Stimulated activated CD4-positive, alpha-beta T cell treated with anti-CD3 and anti-CD28 coated beads, Interleukin-2, amount 100 ng/mL, for 4 hours (primary cell): ENCODE measurements around the gene ABI2.
"Not testable (repeated sequence)": the region's sequence is repeated elsewhere in the genome, so short reads cannot be mapped to it uniquely, and the experiment has no call there.

Source experiments
- DNase-seq: peaks from one replicate; pipeline ENCODE4 v3.0.0-alpha.2; 2020; ENCODE audit warnings: low read depth

The ABI2 gene

DNA sequence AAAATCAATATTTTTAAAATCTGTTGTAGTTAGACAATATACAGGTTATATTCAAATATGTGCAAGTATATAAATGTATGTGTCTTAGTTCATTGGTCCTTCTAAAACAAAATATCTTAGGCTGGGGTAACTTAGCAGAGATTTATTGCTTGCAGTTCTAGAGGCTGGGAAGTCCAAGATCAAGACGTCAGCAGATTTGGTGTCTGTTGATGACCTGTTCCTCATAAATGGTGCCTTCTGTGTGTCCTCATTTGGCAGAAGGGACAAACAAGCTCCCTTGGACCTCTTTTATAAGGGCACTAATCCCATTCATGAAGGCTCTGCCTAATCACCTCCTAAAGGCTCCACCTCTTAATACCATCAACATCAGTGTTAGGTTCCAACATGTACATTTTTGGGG lies 31.3 kb downstream of the ABI2 start:
- DNase-seq, result no peak

- DNase-seq, result no peak
Observed at GRCh38 chr2:203360833-203361430, 32.7 kb downstream of the ABI2 start.

DNA sequence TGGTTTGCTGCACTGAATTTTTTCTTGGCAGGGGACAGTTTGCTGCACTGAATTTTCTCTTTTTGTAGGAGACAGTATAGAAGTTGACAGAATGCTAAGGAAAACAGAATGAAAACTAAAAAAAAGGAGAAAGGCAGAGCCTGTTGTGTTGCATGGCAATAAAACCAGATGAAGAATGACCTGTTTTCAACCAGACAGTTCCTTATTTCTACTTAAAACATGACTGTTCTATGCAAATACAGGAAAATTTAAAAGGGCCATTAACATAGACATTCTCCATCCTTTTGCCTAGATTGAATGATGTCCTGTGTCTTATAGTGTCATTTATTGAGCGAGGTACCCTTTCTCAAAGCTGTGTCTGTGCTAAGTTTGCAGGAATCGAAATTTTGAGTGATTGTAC lies 33.3 kb downstream of the ABI2 start:
- no peak for DNase-seq

DNA sequence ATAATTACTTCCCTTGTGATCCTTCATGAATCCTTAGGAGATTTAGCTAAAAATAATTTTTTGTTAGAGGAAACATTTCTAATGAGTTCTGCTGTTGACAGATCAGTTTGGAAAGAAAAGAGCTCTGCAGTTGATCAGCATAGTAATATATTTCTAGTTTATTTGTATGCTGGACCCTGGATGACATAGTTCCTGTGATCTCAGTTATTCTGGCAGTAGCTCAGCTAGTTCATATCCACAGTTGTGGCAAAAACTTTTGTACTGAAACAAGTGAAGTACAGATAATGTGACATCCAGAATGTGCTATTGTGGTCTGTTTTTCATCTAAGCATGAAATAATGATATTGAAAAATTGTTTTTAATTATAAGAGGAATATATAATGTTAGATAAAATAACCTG lies 33.7 kb downstream of the ABI2 start:
- no peak for DNase-seq

DNA sequence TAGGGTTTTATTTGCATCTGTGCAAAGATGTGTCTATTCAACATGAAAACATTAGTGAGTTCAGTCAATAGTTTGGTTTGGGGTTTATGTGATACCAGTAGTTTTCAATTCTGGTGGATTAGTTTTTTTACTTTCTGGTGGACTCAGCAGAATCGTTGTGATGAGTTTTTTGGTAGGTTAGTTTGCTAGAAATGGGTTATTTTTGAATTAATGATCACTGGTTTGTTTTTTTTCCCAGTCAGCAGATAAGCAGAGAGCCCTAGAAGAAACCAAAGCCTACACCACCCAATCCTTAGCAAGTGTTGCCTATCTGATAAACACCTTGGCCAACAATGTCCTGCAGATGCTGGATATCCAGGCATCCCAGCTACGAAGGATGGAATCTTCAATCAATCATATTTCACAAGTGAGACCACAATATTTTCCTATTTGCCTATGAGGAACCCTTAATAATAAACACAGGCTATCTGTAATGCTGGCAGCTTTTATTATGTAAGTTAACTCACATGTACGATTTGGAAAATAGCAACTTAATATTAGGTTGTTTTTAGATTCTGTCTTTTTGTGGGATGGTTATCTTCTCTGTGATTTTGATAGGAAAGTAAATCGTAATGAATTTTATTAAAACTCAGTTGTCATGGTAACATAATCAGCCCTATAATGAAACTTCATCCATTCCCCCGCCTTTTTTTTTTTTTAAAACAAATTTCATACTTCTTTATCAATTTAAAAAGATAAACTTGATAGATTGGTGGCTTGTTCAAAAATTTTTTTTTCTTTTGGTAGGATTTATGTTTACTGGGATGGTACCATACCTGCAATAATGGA lies 38.7 kb downstream of the ABI2 start:
- no peak for DNase-seq

GRCh38 chr2:203372706-203373105 lies 44.5 kb downstream of the ABI2 start:
- DNase-seq, result not testable (repeated sequence)

- DNase-seq, result no peak
Observed at GRCh38 chr2:203376173-203376572, 48.0 kb downstream of the ABI2 start.

- no peak for DNase-seq
Observed at GRCh38 chr2:203379156-203379555, 51.0 kb downstream of the ABI2 start.

DNA sequence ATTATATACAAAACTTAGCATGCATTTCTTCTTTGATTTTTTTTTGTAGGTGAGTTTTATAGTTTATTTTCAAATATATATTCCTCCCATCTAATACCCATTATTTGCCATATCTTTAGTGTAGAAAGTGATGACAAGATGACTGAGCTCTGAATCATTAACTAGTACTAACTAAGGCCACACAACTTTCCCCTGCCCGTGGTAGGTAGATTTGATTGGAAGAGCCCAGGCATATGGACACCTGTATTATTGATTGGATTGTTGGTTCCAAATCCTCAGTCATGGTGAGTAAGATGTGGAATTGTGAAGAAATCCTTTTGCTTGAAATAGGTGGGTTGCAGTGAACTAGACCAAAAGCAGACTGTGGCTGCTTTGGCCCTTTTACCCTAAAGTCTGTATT lies 54.8 kb downstream of the ABI2 start:
- DNase-seq, result no peak

DNA sequence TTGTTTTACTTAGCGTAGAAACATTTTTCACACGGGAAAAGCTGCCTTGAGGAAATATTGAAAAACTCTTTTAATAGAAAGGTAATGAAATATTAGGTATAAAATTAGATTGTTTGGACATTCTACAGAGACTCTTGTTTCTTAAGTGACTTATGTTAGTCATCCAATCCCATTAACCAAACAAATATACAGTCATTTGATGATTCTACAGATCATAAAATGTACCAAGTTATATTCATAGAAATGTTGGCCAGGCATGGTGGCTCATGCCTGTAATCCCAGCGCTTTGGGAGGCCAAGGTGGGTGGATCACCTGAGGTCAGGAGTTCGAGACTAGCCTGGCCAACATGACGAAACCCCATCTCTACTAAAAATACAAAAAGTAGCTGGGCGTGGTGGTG lies 60.0 kb downstream of the ABI2 start:
- DNase-seq, result not testable (repeated sequence)

DNA sequence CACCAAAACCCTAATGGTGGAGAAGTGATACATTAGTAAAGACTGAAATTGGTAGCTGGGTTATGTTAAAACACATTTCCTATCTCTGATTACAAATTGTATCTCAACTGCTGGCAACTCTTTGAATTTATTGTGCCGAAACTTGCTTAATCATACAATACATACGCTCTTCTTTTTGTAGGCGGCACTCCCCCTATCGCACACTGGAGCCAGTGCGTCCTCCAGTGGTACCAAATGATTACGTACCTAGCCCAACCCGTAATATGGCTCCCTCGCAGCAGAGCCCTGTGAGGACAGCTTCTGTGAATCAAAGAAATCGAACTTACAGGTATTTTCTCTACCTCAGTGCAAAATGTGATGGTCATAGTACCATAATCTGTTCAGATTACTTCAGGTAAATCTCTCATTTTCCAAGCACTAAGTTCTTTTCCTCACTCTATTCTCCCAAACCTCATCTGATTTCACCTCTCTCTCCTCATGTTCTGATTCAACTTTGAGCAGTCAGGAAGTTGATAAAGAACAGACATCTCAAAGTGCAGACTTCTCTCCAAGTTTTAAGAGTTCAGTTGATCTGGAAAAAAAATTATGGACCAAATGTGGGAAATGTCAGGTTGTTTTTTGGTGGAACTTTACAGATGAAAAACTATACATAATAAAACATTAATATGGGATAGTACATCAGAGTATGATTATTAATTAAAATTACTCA lies 66.5 kb downstream of the ABI2 start:
- DNase-seq, result no peak

DNA sequence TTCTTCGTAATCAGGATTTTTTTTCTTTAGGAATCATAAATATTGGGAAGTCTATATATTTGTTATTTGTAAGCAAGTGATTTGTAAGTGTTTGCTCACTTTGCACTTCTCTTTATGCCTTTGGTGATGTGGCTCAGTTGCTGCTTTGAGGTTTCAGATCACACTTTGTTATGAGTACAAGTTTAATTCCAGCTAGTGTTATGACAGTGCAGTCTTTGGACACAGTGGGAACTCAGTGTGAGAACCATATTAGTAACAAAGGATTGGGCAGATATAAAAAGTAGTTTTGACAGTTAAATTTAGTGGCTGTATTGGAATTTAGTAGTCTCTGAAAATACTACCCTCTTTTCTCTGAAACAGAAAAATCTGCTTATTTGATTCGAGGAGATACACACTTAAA lies 67.7 kb downstream of the ABI2 start:
- no peak for DNase-seq

DNA sequence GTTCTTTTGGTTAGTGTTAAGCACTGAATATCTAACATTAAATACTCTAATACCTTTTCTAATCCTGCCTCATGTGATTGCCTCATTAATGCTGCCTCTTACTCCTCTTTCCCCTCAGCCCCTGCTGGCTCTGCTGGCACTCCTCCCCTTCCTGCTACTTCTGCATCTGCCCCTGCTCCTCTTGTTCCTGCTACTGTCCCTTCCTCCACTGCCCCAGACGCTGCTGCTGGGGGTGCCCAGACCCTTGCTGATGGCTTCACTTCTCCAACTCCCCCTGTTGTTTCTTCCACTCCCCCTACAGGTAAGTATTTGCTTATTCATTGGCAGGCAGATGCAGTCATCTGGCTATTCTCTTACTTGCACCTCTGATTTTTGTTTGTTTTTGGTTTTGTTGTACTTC lies 68.5 kb downstream of the ABI2 start:
- DNase-seq, result no peak

DNA sequence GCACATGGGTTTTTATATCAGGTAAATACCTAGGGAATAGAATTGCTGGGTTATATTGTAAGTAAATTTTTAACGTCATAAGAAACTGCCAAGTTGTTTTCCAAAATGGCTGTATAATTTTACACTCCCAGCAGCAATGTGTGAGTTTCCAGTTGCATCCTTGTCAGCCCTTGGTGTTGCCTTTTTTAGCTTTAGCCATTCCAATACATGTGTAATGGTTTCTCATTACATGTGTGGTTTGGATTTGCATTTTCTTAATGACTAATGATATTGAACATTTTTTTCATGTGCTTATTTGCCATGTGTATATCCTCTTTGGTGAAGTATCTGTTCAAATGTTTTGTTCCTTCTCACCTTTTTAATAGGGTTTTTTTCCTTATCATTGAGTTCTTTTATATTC lies 70.8 kb downstream of the ABI2 start:
- DNase-seq, result no peak

- DNase-seq, result no peak
Observed at GRCh38 chr2:203400805-203401585, 72.8 kb downstream of the ABI2 start.

GRCh38 chr2:203404996-203405395 lies 76.8 kb downstream of the ABI2 start:
- no peak for DNase-seq

DNA sequence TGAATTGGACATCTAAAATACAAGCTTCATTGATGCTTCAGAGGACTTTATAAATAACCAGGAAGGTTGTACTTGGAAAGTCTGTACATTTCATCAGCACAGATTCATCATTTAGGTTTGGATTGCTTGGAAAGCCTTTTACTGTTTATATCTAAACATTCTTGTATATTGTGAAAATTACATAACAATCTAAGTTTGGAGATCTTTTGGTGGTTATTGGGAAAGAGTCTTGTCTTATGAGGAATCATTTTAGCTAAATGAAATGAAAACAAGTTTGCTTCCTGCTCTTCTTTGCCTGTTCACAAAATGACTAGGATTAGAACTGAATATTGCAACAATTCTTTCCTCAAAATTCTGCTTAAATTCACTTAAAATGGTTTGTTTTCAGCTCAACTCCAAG lies 79.3 kb downstream of the ABI2 start:
- DNase-seq, result no peak

DNA sequence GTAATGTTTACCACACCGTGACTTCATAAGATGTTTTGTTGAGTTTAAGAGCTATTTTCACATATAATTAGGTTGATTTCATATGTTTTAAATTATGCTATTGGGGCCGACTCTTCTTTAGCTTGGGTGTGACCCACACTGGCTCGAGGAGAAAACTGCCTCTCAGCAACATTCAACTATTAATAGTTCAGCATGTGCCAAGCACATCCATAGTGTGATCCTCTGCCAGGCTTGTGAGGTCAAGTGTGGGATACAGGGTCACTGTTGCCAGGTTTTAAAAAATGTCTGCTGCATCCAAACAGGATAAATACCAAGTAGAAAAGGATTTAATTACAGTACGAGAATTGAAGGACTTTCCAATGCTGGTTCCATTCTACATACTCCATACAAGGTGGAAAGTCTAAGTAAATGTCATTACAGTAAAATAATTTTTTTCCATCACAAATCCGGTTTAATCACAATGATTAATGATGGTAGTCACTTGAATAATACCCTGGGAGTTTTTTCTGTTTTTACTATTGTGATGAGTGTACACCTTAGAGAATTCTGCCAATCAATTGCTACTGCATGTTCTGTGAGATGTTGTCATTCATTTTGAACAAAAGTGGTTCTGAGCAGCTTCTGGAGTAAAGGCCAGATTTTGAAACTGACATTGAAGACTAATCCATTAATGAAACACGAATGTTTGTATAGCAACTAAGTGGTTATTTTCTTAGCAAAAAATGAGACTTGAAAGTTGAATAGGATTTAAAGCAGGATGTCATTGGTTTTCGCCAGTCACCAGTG lies 84.5 kb downstream of the ABI2 start:
- DNase-seq, result no peak

- no peak for DNase-seq
Observed at GRCh38 chr2:203413796-203414195, 85.6 kb downstream of the ABI2 start.

DNA sequence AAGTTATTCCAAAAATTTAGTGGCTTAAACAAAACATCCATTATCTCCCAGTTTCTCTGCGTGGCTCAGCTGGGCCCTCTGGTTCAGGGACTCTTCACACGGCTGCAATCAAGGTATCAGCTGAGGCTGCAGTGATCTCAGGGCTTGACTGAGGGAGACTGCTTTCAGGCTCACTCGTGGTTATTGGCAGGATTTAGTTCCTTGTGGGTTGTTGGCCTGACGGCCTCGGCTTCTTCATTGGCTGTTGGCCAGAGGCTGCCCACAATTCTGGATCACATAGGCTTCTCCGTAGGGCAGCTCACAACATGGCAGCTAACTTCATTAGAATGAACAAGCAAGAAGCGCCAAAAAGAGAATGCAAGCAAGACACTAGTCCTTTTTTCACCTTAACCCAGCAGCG lies 90.1 kb downstream of the ABI2 start:
- DNase-seq, result no peak

GRCh38 chr2:203427061-203427460 lies 98.9 kb downstream of the ABI2 start:
- DNase-seq, result no peak

DNA sequence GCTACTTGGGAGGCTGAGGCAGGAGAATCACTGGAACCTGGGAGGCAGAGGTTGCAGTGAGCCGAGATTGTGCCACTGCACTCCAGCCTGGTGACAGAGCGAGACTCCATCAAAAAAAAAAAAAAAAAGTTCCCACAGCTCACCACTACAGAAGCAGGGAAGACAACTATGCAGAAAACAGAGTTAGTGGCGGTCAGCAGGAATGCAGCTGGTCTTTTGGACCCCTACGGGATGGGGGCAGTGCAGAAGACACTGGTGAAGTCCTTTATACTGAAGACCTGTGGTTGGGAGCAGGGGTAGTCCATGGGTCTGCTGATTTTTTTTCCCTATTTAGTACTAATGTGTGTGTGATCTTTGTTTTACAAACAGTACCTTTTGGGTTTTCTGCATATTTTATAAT lies 101.4 kb downstream of the ABI2 start:
- DNase-seq, result not testable (repeated sequence)
